ENCODE results near the gene C10orf67. TPM values are rescaled to one million over a fixed set of nuclear protein-coding genes. Genes with fewer than 3 reads are reported as not detected.

C10orf67 gene
- total and polyA plus RNA-seq, 2 of the 8 experiments (the other 6 are each of a cell fraction or from before 2014, with no cell fraction given), result 0.05 to 0.11 TPM

GRCh38 chr10:23362879-23363792, 18.5 kb upstream of the C10orf67 start (continued):
- TF ChIP-seq SIN3A (conservative IDR thresholded peaks at IDR 0.05 in 1 of 2, IDR thresholded peaks at IDR 0.05 in 1 of 2; ENCODE audit: low read depth in 1 of 2, low read length in 2 of 2), result no peak

Data from H1 (cell line).